Measurements from ENCODE around the gene SOST.

- TF ChIP-seq CTCF (IDR thresholded peaks at IDR 0.05; ENCODE audit: low read depth, low read length): no peak
- TF ChIP-seq POLR2A (IDR thresholded peaks at IDR 0.05; ENCODE audit: extremely low read depth, insufficient read length): no peak
- no peak for TF ChIP-seq MAX (IDR thresholded peaks at IDR 0.05; ENCODE audit: low read depth, low read length)
Observed at GRCh38 chr17:43769426-43769825, 10.8 kb upstream of the SOST start.

Data from NB4 (cell line).